Stimulated activated CD4-positive, alpha-beta T cell treated with anti-CD3 and anti-CD28 coated beads, Interleukin-12 subunit alpha, Interleukin-12 subunit beta, amount 100 ng/mL, for 4 hours (primary cell): ENCODE measurements around the gene SUMO4.

Experiments
- DNase-seq: peaks from one replicate; pipeline ENCODE4 v3.0.0-alpha.2; 2020

SUMO4 gene

DNA sequence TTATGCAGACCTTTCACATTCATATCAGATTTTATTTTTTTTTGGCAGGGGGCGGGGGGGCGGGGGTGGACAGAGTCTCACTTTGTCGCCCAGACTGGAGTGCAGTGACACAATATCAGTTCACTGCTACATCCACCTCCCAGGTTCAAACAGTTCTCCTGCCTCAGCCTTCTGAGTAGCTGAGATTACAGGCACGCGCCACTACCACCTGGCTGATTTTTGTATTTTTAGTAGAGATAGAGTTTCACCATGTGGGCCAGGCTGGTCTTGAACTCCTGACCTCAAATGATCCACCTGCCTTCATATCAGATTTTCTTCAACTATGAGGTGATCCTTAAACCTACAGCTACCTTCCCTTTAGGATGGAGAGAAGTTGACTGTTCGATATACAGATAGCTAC lies 8.0 kb upstream of the SUMO4 start:
- no peak for DNase-seq

GRCh38 chr6:149392535-149392934 lies 7.5 kb upstream of the SUMO4 start:
- DNase-seq, result no peak

DNA sequence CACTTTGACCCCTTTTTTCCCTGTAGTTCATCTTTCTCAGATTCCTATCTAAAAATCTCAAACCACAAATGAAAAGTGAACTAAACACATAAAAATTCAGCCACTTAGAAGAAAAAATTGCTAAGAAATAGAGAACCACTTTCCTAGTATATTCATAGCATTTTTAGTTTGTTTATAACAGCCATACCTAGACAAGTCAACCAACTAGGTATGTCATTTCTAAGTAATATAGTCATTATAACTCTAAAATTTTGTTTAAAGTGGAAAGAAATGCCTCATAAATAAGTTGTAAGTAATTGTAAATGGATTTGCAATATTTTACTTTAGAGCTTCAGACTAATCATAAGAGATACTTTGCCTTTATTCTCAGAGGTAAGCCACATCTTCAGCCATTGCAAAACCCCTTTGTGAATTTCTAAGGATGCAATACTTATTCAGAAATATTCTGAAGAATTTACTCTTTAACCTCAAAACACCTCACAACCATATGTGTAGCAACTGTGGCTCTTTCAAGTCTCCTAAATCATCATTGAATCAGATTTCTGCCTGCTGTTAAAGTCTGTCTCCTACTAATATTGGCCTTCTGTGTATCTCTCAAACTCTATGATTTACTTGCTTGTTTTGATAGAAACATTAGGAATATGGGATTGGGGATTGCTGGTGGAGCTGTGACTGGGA lies 6.9 kb upstream of the SUMO4 start:
- no peak for DNase-seq

GRCh38 chr6:149395185-149395584 lies 4.9 kb upstream of the SUMO4 start:
- no peak for DNase-seq

DNA sequence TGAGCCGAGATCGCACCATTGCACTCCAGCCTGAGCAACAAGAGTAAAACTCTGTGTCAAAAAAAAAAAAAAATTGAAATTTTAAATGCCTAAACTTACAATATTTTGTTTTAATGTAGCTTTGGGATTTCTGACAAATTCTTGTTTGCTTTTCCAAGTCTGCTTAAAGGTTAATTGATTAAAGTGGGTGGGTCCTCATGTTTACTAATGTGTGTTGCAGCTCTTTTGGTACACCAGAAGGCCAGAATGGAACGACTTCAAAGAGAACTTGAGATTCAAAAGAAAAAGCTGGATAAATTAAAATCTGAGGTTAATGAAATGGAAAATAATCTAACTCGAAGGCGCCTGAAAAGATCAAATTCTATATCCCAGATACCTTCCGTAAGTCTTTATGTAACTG lies 2.7 kb upstream of the SUMO4 start:
- DNase-seq, result no peak

DNA sequence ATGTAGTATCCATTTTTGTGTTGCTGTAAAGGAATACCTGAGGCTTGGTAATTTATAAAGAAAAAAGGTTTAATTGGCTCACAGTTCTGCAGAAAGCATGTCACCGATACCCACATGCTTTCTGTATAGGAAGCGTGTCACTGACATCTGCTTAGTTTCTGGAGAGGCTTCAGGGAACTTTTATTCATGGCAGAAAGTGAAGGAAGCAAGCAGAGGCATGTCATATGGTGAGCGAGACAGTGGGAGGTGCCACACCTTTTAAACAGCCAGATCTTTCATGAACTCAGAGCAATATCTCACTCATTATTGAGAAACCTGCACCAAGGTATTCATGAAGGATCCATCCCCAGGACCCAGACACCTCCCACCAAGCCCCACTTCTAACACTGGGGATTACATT lies 3.5 kb downstream of the SUMO4 start:
- no peak for DNase-seq

- no peak for DNase-seq
Observed at GRCh38 chr6:149405823-149406765, 6.0 kb downstream of the SUMO4 start.

DNA sequence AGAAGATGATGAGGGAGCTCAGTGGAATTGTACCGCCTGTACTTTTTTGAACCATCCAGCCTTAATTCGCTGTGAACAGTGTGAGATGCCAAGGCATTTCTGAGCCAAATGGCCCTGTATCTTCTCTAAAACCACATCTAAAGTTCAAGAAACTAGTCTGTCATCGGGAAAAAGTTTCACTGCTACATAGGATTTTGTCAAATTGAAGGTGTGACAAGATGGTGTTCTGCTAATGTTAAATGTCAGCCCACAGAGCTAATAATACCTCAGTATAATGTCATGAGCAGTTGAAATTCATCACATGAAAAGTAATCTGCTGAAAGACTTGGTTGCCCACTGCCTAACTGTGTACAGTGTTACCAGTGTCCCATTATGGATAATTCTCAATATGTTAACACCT lies 9.6 kb downstream of the SUMO4 start:
- DNase-seq, result no peak

GRCh38 chr6:149410557-149410956 lies 10.5 kb downstream of the SUMO4 start:
- no peak for DNase-seq

- no peak for DNase-seq
Observed at GRCh38 chr6:149414009-149414408, 13.9 kb downstream of the SUMO4 start.

GRCh38 chr6:149414821-149415220 lies 14.8 kb downstream of the SUMO4 start:
- DNase-seq, result no peak

GRCh38 chr6:149419696-149420404 lies 19.8 kb downstream of the SUMO4 start:
- DNase-seq, result no peak

DNA sequence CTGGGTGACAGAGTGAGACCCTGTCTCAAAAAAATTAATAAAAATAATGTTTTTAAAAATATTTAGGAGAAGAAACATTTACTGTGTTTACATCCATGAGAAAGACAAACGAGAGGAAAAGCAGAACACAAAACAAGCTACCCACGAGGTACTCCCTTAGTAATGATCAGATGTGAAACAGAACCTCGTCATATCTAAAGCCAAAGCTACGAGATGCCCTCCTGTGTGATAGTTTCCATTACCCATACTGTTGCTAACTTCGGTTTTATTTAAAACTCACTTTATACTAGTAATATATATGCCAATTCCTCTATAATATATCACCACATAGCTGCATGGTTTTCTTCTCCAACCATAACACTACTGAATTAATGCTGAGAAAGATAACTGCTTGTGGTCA lies 21.1 kb downstream of the SUMO4 start:
- DNase-seq, result no peak

DNA sequence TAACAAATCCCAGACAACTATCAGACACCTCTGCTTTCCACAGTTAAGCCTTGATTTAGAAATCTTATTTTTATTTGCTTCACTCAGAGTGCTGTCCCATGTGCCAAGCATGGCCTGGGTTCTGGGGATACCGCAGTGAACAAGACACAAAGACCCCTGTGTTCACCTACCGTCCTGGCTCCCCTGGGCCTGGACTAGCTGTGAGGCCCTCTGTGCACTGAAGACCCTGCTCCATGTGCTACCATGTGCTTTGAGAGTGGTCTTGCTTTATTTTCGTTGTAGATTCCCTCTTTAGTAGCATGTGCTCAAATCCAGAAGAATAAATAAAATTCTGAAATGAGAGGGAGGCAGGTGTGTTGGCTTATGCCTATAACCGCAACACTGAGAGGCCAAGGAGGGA lies 22.5 kb downstream of the SUMO4 start:
- DNase-seq, result no peak

DNA sequence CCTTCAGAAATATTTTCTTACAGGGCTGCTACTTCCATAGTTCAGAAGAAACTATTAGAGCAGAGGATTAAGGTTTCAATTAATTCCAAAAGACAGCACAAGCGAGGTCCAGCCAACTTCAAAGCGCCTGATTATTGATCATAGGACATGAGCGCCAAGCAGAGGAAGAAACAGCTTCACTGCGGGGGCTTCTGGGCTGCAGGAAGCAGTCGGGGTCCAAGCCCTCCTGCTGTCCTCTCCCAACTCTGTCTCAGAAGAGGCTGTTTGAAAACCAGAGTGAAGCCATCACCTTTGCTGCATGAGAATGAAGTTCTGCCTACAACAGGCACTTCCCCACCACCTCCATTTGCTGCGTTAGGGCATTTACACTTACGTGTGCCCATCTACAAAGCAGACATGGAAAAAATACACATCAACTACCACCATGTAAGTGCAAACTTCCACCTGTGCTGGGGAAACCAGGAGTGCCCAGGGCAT lies 23.9 kb downstream of the SUMO4 start:
- no peak for DNase-seq

GRCh38 chr6:149425224-149425623 lies 25.2 kb downstream of the SUMO4 start:
- no peak for DNase-seq

DNA sequence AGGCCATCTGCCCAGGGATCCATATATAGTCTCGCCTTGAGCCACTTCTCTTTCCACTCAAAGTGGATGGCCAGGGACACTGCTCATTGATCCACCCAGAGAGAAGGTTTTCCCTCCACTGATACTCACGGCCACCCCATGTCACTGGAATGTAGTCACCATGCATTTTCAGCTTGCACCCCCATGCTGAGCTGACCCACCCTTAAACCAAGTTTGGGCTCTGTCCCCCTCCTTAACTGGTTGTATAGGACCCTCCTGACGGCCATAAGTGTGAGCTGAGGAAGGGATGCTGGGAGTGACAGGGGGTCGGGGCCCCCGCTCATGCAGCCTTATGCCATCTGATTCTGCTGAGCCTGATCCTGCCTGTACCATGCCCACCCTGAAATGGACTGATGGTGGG lies 25.7 kb downstream of the SUMO4 start:
- DNase-seq, result no peak

DNA sequence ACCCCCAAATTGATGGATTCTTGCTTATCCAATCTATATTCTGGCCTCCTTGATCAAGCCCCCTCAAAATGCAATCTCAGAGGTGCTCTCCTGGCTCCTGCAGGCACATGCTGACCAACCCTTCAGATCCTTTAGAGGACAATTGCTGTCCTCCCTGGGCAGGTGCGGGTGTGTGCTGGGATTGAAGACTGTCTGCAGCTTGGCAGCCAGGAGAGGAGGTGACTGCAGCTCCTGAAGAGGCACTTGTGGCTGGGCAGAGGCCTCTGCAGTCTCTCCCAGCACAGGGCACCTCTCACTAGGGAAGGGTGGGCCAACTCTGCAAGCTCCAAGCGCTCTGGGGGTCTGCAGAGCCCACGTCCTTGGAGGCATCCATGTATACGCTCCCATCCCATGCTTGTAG lies 28.5 kb downstream of the SUMO4 start:
- no peak for DNase-seq

DNA sequence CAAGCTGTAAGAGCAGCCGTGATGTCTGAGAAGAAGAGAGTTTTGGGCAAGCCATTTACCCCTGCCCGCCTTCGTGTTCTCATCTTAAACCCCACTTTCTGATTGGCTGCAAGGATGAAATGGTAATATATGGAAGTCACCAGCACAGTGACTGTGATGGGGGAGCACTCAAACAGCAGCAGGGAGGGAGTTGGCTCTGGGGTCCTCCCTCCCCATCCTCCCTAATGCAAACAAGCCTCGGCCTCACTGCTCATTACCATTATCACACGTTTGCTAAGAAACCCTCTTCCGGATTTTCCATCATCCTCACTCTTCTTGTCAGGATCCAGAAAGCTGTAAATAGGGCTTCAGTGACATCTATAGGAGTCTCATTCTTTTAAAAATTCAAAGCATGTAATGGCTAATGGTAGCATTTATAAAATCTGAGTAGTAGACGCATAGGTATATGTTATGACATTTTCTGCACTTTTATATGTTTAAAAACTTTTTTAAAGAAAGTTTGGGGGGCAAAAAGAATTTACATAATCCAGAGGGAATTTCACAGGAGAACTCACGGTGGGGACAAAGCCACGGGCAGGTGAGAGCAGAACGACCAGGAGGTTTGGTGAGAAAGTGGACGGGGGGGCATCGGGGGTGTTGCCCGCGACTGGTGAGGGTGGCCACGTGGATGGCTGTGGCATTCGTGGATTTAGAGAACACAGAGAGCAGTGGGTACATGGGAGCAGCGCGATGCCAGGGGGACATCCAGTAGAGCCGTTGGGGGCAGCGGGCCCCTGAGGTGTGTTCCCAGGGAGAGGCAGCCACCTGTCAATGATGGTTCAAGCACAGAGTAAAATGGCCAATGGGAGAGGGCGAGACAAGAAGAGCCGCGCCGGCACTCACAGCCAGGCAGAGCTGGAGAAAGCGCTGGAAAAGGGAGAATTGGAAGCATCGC lies 29.6 kb downstream of the SUMO4 start:
- DNase-seq, result no peak

DNA sequence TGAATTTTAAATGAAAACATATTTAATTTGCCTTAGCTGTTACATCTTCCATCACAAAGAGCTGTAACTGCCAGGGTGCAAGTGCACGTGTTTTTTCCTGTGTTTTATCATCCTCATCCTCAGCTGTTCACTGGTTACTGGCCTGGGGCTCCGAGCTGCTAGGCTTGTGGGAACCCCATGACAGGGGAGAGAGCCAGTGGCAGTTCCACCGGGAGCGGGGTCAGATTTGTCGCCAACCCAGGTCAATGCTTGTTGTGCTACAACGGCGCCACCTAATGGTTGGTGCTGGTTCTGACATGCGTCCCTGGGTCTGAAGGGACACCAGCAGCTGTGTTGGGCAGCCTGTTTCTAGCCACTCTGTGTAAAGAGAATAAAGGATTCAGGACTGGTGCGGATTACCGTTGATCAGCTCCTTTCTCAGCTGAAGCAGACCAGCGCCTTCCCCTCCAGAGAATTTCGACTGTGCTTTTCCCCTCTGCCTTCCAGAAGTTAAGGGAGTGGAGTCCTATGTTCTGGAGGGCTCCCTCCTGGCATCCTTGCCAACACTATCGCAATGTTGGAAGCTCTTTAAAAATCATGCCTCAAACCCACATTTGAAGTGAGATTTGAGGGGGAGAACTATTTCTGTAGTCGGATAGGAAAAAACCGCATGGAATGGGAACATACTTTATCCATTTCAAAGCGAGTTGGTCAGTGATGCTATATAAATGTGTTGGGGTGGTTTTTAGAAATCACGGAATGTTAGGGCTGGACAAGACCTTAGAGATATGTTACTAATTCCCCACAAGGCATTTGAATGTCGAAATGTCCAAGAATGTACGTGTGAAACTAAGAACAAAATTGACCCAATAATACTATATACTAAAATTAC lies 32.1 kb downstream of the SUMO4 start:
- peak; percentile 91 for DNase-seq

GRCh38 chr6:149433405-149433804 lies 33.3 kb downstream of the SUMO4 start:
- no peak for DNase-seq
